ENCODE measurements around the gene PEG3. TPM values are rescaled to one million over a fixed set of nuclear protein-coding genes. Genes with fewer than 3 reads are reported as not detected.
"Not testable (repeated sequence)": the region's sequence is repeated elsewhere in the genome, so short reads cannot be mapped to it uniquely, and the experiment has no call there.

PEG3 gene
- total RNA-seq, 5 donors from 2014 or later (not counting 1 experiment from before 2014, with no cell fraction given) = 0.09 to 1.5 (median 0.49) TPM; not detected in 1

- POLR2A ChIA-PET; DNase-seq; H3K36me3 ChIP-seq (ENCODE audit: control insufficient read depth in 2 of 2, extremely low read depth in 1 of 2, insufficient read depth in 1 of 2, low read length in 1 of 2); H3K27ac Mint-ChIP-seq; ATAC-seq (replicated peaks in 1 of 4); H3K36me3 Mint-ChIP-seq; H3K9me3 ChIP-seq; H3K4me1 ChIP-seq (ENCODE audit: control insufficient read depth in 1 of 2, extremely low read depth in 1 of 2, insufficient read depth in 2 of 2, low read length in 2 of 2); H3K4me1 Mint-ChIP-seq; CTCF ChIA-PET; H3K4me3 Mint-ChIP-seq; H3K27me3 ChIP-seq (replicated peaks in 1 of 2; ENCODE audit: control insufficient read depth in 2 of 2, extremely low read depth in 1 of 2, insufficient read depth in 2 of 2, low read length in 1 of 2); H3K27ac ChIP-seq (ENCODE audit: low read length); H3K27me3 Mint-ChIP-seq; H3K4me3 ChIP-seq (ENCODE audit: control insufficient read depth in 1 of 2, extremely low read depth in 1 of 2, low read length in 1 of 2): not testable (repeated sequence)
- H3K9me3 Mint-ChIP-seq = peaks cover 21 to 47% (median 38%) of the 10 kb centered on the region in 3 donors
- WGBS (ENCODE audit: insufficient coverage) = 100% methylated on average over 2 of the region's 10 CpGs
These were observed 19.9 kb upstream of the PEG3 start for GRCh38 chr19:56860409-56860808.

DNA sequence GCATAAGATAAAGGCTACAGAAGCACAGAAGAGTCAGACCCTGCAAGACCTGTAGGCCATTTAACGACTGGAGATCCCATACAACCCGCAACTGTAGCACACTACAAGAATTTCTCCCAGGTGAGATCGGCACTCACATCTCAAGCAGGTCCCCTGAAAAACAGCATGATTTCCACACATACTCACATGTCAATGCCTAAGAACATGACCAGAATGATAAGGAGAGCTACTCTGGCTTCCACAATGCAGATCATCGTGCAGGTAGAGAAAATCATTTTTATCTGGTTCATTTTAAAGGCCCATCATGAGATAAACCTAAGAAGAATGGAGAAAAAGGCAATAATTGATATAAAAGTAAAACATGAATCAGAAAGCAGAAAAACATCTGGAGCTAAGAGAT, 17.5 kb upstream of the PEG3 start:
- DNase-seq = no peak
- peaks cover 12 to 33% (median 31%) of the 10 kb centered on the region in 3 donors for H3K9me3 Mint-ChIP-seq
- no peak for ATAC-seq (replicated peaks in 1 of 4)
- no peak overlapping the region for H3K4me3 Mint-ChIP-seq
- Histone ChIP-seq H3K27ac (ENCODE audit: low read length) (no peak overlapping the region), H3K27me3 (replicated peaks in 1 of 2; ENCODE audit: control insufficient read depth in 2 of 2, extremely low read depth in 1 of 2, insufficient read depth in 2 of 2, low read length in 1 of 2) (no peaks in the 10 kb centered on the region), H3K4me1 (ENCODE audit: control insufficient read depth in 1 of 2, extremely low read depth in 1 of 2, insufficient read depth in 2 of 2, low read length in 2 of 2) (no peaks in the 10 kb centered on the region), H3K36me3 (ENCODE audit: control insufficient read depth in 2 of 2, extremely low read depth in 1 of 2, insufficient read depth in 1 of 2, low read length in 1 of 2) (no peaks in the 10 kb centered on the region), H3K4me3 (ENCODE audit: control insufficient read depth in 1 of 2, extremely low read depth in 1 of 2, low read length in 1 of 2) (no peak overlapping the region), H3K9me3 (no peaks in the 10 kb centered on the region)
- ChIA-PET POLR2A (no interaction called here), CTCF (interaction anchor here in 1 of 2 donors (0.5 kb wide), 1 partner anchor 986 kb away, joined by 3 read pairs; no protein-coding TSS in a partner anchor)
- no peak overlapping the region for H3K27ac Mint-ChIP-seq
- no peaks in the 10 kb centered on the region for H3K4me1 Mint-ChIP-seq
- no peaks in the 10 kb centered on the region for H3K27me3 Mint-ChIP-seq
- WGBS (ENCODE audit: insufficient coverage) = 100% methylated on average over 1 of the region's 4 CpGs
- no peaks in the 10 kb centered on the region for H3K36me3 Mint-ChIP-seq

DNA sequence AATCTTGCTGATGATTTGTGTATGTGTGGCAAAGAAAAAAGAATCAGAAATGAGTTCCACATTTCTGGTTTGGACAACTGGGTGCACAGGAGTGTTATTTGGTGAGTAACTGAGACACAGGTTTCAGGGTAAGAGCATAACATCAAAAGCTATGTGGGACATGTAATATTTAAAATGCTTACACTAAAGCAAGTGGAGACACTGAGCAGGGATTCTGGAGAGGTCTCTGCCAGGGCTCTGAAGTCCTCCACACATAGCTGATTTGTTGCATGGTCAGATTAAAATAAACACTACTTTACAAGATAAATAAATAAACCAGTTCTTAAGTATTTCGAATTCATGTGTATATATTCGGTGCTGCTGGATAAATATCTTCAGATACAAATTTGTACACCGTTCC, 16.3 kb upstream of the PEG3 start:
- CTCF ChIA-PET = no interaction called here
- Histone ChIP-seq H3K36me3 (ENCODE audit: control insufficient read depth in 2 of 2, extremely low read depth in 1 of 2, insufficient read depth in 1 of 2, low read length in 1 of 2) (no peaks in the 10 kb centered on the region), H3K4me1 (ENCODE audit: control insufficient read depth in 1 of 2, extremely low read depth in 1 of 2, insufficient read depth in 2 of 2, low read length in 2 of 2) (no peaks in the 10 kb centered on the region), H3K4me3 (ENCODE audit: control insufficient read depth in 1 of 2, extremely low read depth in 1 of 2, low read length in 1 of 2) (no peak overlapping the region), H3K9me3 (no peaks in the 10 kb centered on the region), H3K27me3 (replicated peaks in 1 of 2; ENCODE audit: control insufficient read depth in 2 of 2, extremely low read depth in 1 of 2, insufficient read depth in 2 of 2, low read length in 1 of 2) (no peaks in the 10 kb centered on the region), H3K27ac (ENCODE audit: low read length) (no peak overlapping the region)
- H3K27ac Mint-ChIP-seq = no peak overlapping the region
- no peaks in the 10 kb centered on the region for H3K36me3 Mint-ChIP-seq
- no CpG with 5 or more reads among the region's 3 CpGs for WGBS (ENCODE audit: insufficient coverage)
- POLR2A ChIA-PET = no interaction called here
- no peaks in the 10 kb centered on the region for H3K4me1 Mint-ChIP-seq
- peaks cover 11 to 37% (median 35%) of the 10 kb centered on the region in 3 donors for H3K9me3 Mint-ChIP-seq
- ATAC-seq (replicated peaks in 1 of 4) (no peak), DNase-seq (no peak)
- no peaks in the 10 kb centered on the region for H3K27me3 Mint-ChIP-seq
- no peak overlapping the region for H3K4me3 Mint-ChIP-seq

DNA sequence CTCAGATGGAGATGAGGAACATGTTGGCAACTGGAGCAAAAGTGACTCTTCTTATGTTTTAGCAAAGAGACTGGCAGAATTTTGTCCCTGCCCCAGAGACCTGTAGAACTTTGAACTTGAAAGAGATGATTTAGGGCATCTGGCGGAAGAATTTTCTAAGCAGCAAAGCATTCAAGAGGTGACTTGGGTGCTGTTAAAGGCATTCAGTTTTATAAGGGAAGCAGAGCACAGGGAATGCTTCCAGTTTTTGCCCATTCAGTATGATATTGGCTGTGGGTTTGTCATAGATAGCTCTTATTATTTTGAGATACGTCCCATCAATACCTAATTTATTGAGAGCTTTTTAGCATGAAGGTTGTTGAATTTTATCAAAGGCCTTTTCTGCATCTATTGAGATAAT, 11.8 kb upstream of the PEG3 start:
- 100% methylated on average over 1 of the region's 2 CpGs for WGBS (ENCODE audit: insufficient coverage)
- H3K4me1 Mint-ChIP-seq; H3K36me3 Mint-ChIP-seq; CTCF ChIA-PET; H3K4me1 ChIP-seq (ENCODE audit: control insufficient read depth in 1 of 2, extremely low read depth in 1 of 2, insufficient read depth in 2 of 2, low read length in 2 of 2); POLR2A ChIA-PET; H3K4me3 ChIP-seq (ENCODE audit: control insufficient read depth in 1 of 2, extremely low read depth in 1 of 2, low read length in 1 of 2); ATAC-seq (replicated peaks in 1 of 4); H3K27me3 Mint-ChIP-seq; H3K4me3 Mint-ChIP-seq; DNase-seq; H3K36me3 ChIP-seq (ENCODE audit: control insufficient read depth in 2 of 2, extremely low read depth in 1 of 2, insufficient read depth in 1 of 2, low read length in 1 of 2); H3K27ac Mint-ChIP-seq; H3K9me3 ChIP-seq; H3K27ac ChIP-seq (ENCODE audit: low read length); H3K27me3 ChIP-seq (replicated peaks in 1 of 2; ENCODE audit: control insufficient read depth in 2 of 2, extremely low read depth in 1 of 2, insufficient read depth in 2 of 2, low read length in 1 of 2): not testable (repeated sequence)
- peaks cover 11 to 55% (median 44%) of the 10 kb centered on the region in 3 donors for H3K9me3 Mint-ChIP-seq

DNA sequence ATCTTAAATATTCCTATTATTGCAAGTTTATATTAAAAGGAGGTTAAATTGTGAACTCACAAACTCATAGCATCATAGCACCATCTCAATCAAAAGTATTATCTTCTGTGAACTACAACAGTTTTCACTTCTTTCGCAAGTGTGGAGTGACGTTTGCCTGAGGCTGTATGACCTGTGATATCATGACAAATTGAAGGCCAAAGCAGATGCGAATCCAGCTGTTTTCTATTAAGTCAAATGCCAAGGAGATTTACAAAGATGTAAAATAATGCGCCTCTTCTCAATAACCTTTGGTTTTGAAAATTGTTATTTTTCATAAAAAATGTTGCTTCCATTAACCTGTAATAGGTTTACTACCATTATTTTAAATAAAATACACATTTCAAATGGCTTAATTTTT, 7.6 kb upstream of the PEG3 start:
- POLR2A ChIA-PET = no interaction called here
- CTCF ChIA-PET = no interaction called here
- Mint-ChIP-seq H3K36me3 (no peaks in the 10 kb centered on the region), H3K27me3 (no peaks in the 10 kb centered on the region), H3K4me3 (no peak overlapping the region), H3K9me3 (peaks cover 11 to 49% (median 36%) of the 10 kb centered on the region in 3 donors), H3K4me1 (no peaks in the 10 kb centered on the region), H3K27ac (no peak overlapping the region)
- no peak for DNase-seq
- no peak overlapping the region for H3K27ac ChIP-seq (ENCODE audit: low read length)
- H3K9me3 ChIP-seq = no peaks in the 10 kb centered on the region
- no peak overlapping the region for H3K4me3 ChIP-seq (ENCODE audit: control insufficient read depth in 1 of 2, extremely low read depth in 1 of 2, low read length in 1 of 2)
- no peak for ATAC-seq (replicated peaks in 1 of 4)
- H3K36me3 ChIP-seq (ENCODE audit: control insufficient read depth in 2 of 2, extremely low read depth in 1 of 2, insufficient read depth in 1 of 2, low read length in 1 of 2) = no peaks in the 10 kb centered on the region
- H3K27me3 ChIP-seq (replicated peaks in 1 of 2; ENCODE audit: control insufficient read depth in 2 of 2, extremely low read depth in 1 of 2, insufficient read depth in 2 of 2, low read length in 1 of 2) = no peaks in the 10 kb centered on the region
- no CpG with 5 or more reads among the region's 4 CpGs for WGBS (ENCODE audit: insufficient coverage)
- H3K4me1 ChIP-seq (ENCODE audit: control insufficient read depth in 1 of 2, extremely low read depth in 1 of 2, insufficient read depth in 2 of 2, low read length in 2 of 2) = no peaks in the 10 kb centered on the region

- Mint-ChIP-seq H3K4me3 (no peak overlapping the region), H3K36me3 (no peaks in the 10 kb centered on the region), H3K9me3 (peaks cover 19 to 28% (median 24%) of the 10 kb centered on the region in 3 donors), H3K4me1 (no peaks in the 10 kb centered on the region), H3K27me3 (peaks cover 4 to 17% of the 10 kb centered on the region in 2 donors), H3K27ac (no peak overlapping the region)
- H3K27ac ChIP-seq (ENCODE audit: low read length) = no peak overlapping the region
- H3K36me3 ChIP-seq (ENCODE audit: control insufficient read depth in 2 of 2, extremely low read depth in 1 of 2, insufficient read depth in 1 of 2, low read length in 1 of 2) = no peaks in the 10 kb centered on the region
- H3K9me3 ChIP-seq = no peaks in the 10 kb centered on the region
- H3K4me1 ChIP-seq (ENCODE audit: control insufficient read depth in 1 of 2, extremely low read depth in 1 of 2, insufficient read depth in 2 of 2, low read length in 2 of 2) = peaks cover 0 to 3% of the 10 kb centered on the region in 2 experiments
- H3K4me3 ChIP-seq (ENCODE audit: control insufficient read depth in 1 of 2, extremely low read depth in 1 of 2, low read length in 1 of 2) = no peak overlapping the region
- WGBS (ENCODE audit: insufficient coverage) = 100% methylated on average over 1 of the region's 1 CpG
- POLR2A ChIA-PET = no interaction called here
- peaks cover 0 to 33% of the 10 kb centered on the region in 2 experiments for H3K27me3 ChIP-seq (replicated peaks in 1 of 2; ENCODE audit: control insufficient read depth in 2 of 2, extremely low read depth in 1 of 2, insufficient read depth in 2 of 2, low read length in 1 of 2)
- CTCF ChIA-PET = no interaction called here
- DNase-seq = no peak
- no peak for ATAC-seq (replicated peaks in 1 of 4)
These were observed 1.9 kb upstream of the PEG3 start for GRCh38 chr19:56842412-56842811.

- Histone ChIP-seq H3K27me3 (replicated peaks in 1 of 2; ENCODE audit: control insufficient read depth in 2 of 2, extremely low read depth in 1 of 2, insufficient read depth in 2 of 2, low read length in 1 of 2) (peaks cover 0 to 43% of the 10 kb centered on the region in 2 experiments), H3K36me3 (ENCODE audit: control insufficient read depth in 2 of 2, extremely low read depth in 1 of 2, insufficient read depth in 1 of 2, low read length in 1 of 2) (no peaks in the 10 kb centered on the region), H3K4me1 (ENCODE audit: control insufficient read depth in 1 of 2, extremely low read depth in 1 of 2, insufficient read depth in 2 of 2, low read length in 2 of 2) (peaks cover 0 to 3% of the 10 kb centered on the region in 2 experiments), H3K9me3 (no peaks in the 10 kb centered on the region), H3K4me3 (ENCODE audit: control insufficient read depth in 1 of 2, extremely low read depth in 1 of 2, low read length in 1 of 2) (no peak overlapping the region), H3K27ac (ENCODE audit: low read length) (no peak overlapping the region)
- ATAC-seq (replicated peaks in 1 of 4) (no peak), DNase-seq (no peak)
- Mint-ChIP-seq H3K27ac (no peak overlapping the region), H3K4me3 (peak overlapping the region in 1 of 3 donors; percentile 45), H3K27me3 (peaks cover 4 to 21% of the 10 kb centered on the region in 2 donors), H3K9me3 (peaks cover 14 to 32% (median 25%) of the 10 kb centered on the region in 3 donors), H3K4me1 (no peaks in the 10 kb centered on the region), H3K36me3 (no peaks in the 10 kb centered on the region)
- ChIA-PET CTCF (no interaction called here), POLR2A (no interaction called here)
- WGBS (ENCODE audit: insufficient coverage) = 48% methylated on average over 6 of the region's 12 CpGs
These were observed 642 bp upstream of the PEG3 start for GRCh38 chr19:56841193-56841543.
